Measurements from ENCODE around the gene HCRTR1. TPM values are rescaled to one million over a fixed set of nuclear protein-coding genes. Genes with fewer than 3 reads are reported as not detected.
A peak's percentile ranks its signal among the peaks of the same experiment; 100 is the strongest.

Gene HCRTR1
- total RNA-seq, 2 donors from 2014 or later, result not detected

- WGBS, result 83% methylated on average over 11 of the region's 11 CpGs
- Histone ChIP-seq H3K4me3 (no peak overlapping the region), H3K27me3 (replicated peaks; ENCODE audit: insufficient read depth) (no peaks in the 10 kb centered on the region), H3K36me3 (no peaks in the 10 kb centered on the region), H3K9me3 (no peaks in the 10 kb centered on the region), H3K27ac (peak overlapping the region in 1 of 2 donors; percentile 62), H3K4me1 (replicated peaks) (peaks cover 2% of the 10 kb centered on the region)
- TF ChIP-seq CTCF (IDR thresholded peaks at IDR 0.05) (no peak), POLR2A (IDR thresholded peaks at IDR 0.05) (no peak), POLR2AphosphoS5 (IDR thresholded peaks at IDR 0.05) (no peak)
- DNase-seq (ENCODE audit: low spot score), result no peak
- intact Hi-C loops (cut with DNase I), result no loop called here
These were observed 53.7 kb downstream of the HCRTR1 start for GRCh38 chr1:31671147-31671546.

- Histone ChIP-seq H3K27ac (peak overlapping the region in 1 of 2 donors; percentile 62), H3K4me1 (replicated peaks) (peaks cover 2% of the 10 kb centered on the region), H3K36me3 (no peaks in the 10 kb centered on the region), H3K9me3 (no peaks in the 10 kb centered on the region), H3K27me3 (replicated peaks; ENCODE audit: insufficient read depth) (no peaks in the 10 kb centered on the region), H3K4me3 (no peak overlapping the region)
- TF ChIP-seq POLR2A (IDR thresholded peaks at IDR 0.05) (no peak), POLR2AphosphoS5 (IDR thresholded peaks at IDR 0.05) (no peak)
- DNase-seq (ENCODE audit: low spot score), result no peak
- intact Hi-C loops (cut with DNase I), result no loop called here
- 68% methylated on average over 8 of the region's 8 CpGs for WGBS
These were observed 54.2 kb downstream of the HCRTR1 start for GRCh38 chr1:31671561-31672201.

- Histone ChIP-seq H3K27ac (peak overlapping the region in 1 of 2 donors; percentile 27), H3K4me3 (no peak overlapping the region), H3K9me3 (no peaks in the 10 kb centered on the region), H3K36me3 (no peaks in the 10 kb centered on the region), H3K4me1 (replicated peaks) (peaks cover 2% of the 10 kb centered on the region), H3K27me3 (replicated peaks; ENCODE audit: insufficient read depth) (no peaks in the 10 kb centered on the region)
- no peak for TF ChIP-seq CTCF (IDR thresholded peaks at IDR 0.05)
- no peak for TF ChIP-seq POLR2A (IDR thresholded peaks at IDR 0.05)
- no peak for TF ChIP-seq POLR2AphosphoS5 (IDR thresholded peaks at IDR 0.05)
- intact Hi-C loops (cut with DNase I), result no loop called here
- DNase-seq (ENCODE audit: low spot score), result no peak
- 63% methylated on average over 13 of the region's 13 CpGs for WGBS
These were observed 55.5 kb downstream of the HCRTR1 start for GRCh38 chr1:31672986-31673385.

GRCh38 chr1:31673433-31673832 lies 55.9 kb downstream of the HCRTR1 start:
- peaks cover 2% of the 10 kb centered on the region for H3K4me1 ChIP-seq (replicated peaks)
- DNase-seq (ENCODE audit: low spot score), result no peak
- no peaks in the 10 kb centered on the region for H3K9me3 ChIP-seq
- TF ChIP-seq POLR2A (IDR thresholded peaks at IDR 0.05) (no peak), CTCF (IDR thresholded peaks at IDR 0.05) (no peak), POLR2AphosphoS5 (IDR thresholded peaks at IDR 0.05) (no peak)
- peak overlapping the region in 1 of 2 donors; percentile 27 for H3K27ac ChIP-seq
- no peak overlapping the region for H3K4me3 ChIP-seq
- 82% methylated on average over 9 of the region's 9 CpGs for WGBS
- intact Hi-C loops (cut with DNase I), result no loop called here
- no peaks in the 10 kb centered on the region for H3K36me3 ChIP-seq
- H3K27me3 ChIP-seq (replicated peaks; ENCODE audit: insufficient read depth), result no peaks in the 10 kb centered on the region

GRCh38 chr1:31674626-31675025 lies 57.1 kb downstream of the HCRTR1 start:
- WGBS, result 72% methylated on average over 8 of the region's 8 CpGs
- intact Hi-C loops (cut with DNase I), result no loop called here
- H3K27me3 ChIP-seq (replicated peaks; ENCODE audit: insufficient read depth), result no peaks in the 10 kb centered on the region
- H3K36me3 ChIP-seq, result no peaks in the 10 kb centered on the region
- no peak overlapping the region for H3K4me3 ChIP-seq
- peak overlapping the region in 1 of 2 donors; percentile 26 for H3K27ac ChIP-seq
- H3K9me3 ChIP-seq, result no peaks in the 10 kb centered on the region
- DNase-seq (ENCODE audit: low spot score), result no peak
- no peaks in the 10 kb centered on the region for H3K4me1 ChIP-seq (replicated peaks)
- TF ChIP-seq POLR2AphosphoS5 (IDR thresholded peaks at IDR 0.05) (no peak), POLR2A (IDR thresholded peaks at IDR 0.05) (no peak), CTCF (IDR thresholded peaks at IDR 0.05) (no peak)
